Epithelial cell of esophagus (primary cell): ENCODE results near the gene ACVR1C.
A peak's percentile ranks its signal among the peaks of the same experiment; 100 is the strongest.

Source experiments
- DNase-seq: peaks from one replicate; pipeline ENCODE4 v3.0.0; 2010; ENCODE audit warnings: low read depth
- H3K4me3 ChIP-seq: 2 replicates; pipeline ENCODE4 v1.5.1; 2011; ENCODE audit warnings: mild to moderate bottlenecking, low read length, control low read depth
- TF ChIP-seq, protein P1 (sequence below): IDR thresholded peaks from 2 replicates; pipeline ENCODE4 v1.5.1; 2011; ENCODE audit warnings: low read depth, mild to moderate bottlenecking, low read length, control low read depth, inconsistent platforms; ENCODE audit not compliant: insufficient read depth; ENCODE audit errors: missing control alignments

ACVR1C gene

GRCh38 chr2:157657101-157657500 lies 28.4 kb upstream of the ACVR1C start:
- no peak overlapping the region for H3K4me3 ChIP-seq
- DNase-seq: no peak
- TF ChIP-seq, protein P1, sequence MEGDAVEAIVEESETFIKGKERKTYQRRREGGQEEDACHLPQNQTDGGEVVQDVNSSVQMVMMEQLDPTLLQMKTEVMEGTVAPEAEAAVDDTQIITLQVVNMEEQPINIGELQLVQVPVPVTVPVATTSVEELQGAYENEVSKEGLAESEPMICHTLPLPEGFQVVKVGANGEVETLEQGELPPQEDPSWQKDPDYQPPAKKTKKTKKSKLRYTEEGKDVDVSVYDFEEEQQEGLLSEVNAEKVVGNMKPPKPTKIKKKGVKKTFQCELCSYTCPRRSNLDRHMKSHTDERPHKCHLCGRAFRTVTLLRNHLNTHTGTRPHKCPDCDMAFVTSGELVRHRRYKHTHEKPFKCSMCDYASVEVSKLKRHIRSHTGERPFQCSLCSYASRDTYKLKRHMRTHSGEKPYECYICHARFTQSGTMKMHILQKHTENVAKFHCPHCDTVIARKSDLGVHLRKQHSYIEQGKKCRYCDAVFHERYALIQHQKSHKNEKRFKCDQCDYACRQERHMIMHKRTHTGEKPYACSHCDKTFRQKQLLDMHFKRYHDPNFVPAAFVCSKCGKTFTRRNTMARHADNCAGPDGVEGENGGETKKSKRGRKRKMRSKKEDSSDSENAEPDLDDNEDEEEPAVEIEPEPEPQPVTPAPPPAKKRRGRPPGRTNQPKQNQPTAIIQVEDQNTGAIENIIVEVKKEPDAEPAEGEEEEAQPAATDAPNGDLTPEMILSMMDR: no peak

DNA sequence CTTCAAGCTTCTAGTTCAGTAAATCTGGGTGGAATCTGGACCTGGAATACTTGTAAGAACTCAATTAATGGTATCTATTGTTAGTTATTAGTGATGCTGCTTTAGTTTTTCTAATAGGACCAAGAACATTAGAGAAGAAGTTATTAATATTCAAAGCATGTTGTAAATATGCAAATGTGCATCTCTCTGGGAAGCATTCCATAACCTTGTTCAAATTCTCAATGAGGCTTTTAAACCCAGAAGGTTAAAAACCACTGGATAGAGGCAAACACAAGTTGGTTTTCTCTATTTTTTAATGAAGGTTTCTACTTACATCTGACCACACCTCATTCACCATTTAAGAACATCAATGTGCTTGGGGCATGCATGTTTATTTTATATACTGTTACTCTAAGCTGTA lies 16.1 kb upstream of the ACVR1C start:
- DNase-seq: no peak
- no peak overlapping the region for H3K4me3 ChIP-seq
- TF ChIP-seq, protein P1: no peak

DNA sequence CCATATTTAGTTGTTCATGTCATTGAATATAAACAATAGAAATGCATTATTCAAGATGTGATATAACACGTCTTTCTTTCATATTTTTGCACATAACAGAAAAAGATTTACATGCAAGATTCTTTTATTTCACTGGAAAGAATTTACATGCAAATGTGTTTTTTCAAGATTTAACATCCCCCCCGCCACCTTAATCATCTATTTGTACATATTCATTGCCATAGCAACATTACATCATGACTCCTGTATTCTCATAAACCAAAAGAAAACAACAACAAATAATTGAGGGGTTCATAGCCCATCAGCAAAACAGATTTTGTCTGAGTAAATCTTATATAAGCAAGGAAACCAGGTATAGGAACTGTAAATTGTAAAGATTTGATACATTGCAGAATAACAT lies 3.2 kb upstream of the ACVR1C start:
- no peak for DNase-seq
- H3K4me3 ChIP-seq: no peak overlapping the region
- TF ChIP-seq, protein P1: no peak

GRCh38 chr2:157627594-157628476 lies 829 bp downstream of the ACVR1C start:
- peak; percentile 24 for DNase-seq
- TF ChIP-seq, protein P1: no peak
- H3K4me3 ChIP-seq: peak overlapping the region; percentile 37

DNA sequence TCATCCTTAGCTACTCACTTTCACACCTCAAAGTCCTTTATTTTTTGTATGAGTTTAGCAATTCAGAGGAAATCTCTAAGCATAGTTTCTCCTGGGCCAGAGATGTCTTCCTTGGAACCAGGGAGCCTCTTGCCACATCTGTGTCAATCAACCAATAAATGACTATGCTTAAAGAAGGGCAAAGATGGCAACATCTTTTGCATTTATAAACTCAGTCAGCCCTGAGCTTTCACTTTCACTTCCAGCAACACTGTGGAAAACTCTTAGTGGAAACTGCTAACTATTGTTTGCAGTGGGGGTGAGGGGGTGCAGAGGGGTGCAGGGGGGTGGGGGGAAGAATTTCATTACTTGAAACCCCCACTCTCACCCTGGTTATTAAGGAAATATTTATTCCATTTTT lies 3.4 kb downstream of the ACVR1C start:
- H3K4me3 ChIP-seq: no peak overlapping the region
- TF ChIP-seq, protein P1: no peak
- no peak for DNase-seq

GRCh38 chr2:157620956-157621355 lies 7.7 kb downstream of the ACVR1C start:
- H3K4me3 ChIP-seq: no peak overlapping the region
- DNase-seq: peak; percentile 5
- TF ChIP-seq, protein P1: no peak

DNA sequence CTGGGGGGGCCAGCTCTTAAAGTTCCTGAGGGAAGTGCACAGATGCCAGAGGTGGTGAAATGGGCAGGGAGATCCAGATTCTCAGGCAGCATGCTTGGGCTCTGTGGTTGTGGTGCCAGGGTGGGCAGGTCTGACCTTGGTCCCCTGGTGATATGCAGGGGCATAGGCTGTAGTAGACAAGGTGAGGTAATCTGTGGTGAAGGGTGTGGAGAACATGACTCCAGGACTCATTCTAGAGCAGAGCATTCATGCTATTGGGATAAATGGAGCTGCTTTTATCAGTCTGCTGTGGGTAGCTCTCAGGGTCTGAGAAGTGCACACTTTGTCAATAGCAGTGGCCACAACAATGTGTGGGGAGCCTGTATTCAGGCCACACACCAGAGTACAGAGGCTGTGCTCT lies 16.9 kb downstream of the ACVR1C start:
- DNase-seq: no peak
- TF ChIP-seq, protein P1: no peak
- no peak overlapping the region for H3K4me3 ChIP-seq
